ENCODE measurements around the gene NEMP1.
A peak's percentile ranks its signal among the peaks of the same experiment; 100 is the strongest.

GRCh38 chr12:57127101-57127725, 48.6 kb upstream of the NEMP1 start:
- TF ChIP-seq, protein P1, sequence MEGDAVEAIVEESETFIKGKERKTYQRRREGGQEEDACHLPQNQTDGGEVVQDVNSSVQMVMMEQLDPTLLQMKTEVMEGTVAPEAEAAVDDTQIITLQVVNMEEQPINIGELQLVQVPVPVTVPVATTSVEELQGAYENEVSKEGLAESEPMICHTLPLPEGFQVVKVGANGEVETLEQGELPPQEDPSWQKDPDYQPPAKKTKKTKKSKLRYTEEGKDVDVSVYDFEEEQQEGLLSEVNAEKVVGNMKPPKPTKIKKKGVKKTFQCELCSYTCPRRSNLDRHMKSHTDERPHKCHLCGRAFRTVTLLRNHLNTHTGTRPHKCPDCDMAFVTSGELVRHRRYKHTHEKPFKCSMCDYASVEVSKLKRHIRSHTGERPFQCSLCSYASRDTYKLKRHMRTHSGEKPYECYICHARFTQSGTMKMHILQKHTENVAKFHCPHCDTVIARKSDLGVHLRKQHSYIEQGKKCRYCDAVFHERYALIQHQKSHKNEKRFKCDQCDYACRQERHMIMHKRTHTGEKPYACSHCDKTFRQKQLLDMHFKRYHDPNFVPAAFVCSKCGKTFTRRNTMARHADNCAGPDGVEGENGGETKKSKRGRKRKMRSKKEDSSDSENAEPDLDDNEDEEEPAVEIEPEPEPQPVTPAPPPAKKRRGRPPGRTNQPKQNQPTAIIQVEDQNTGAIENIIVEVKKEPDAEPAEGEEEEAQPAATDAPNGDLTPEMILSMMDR (IDR thresholded peaks at IDR 0.05; ENCODE audit: low read depth, low read length, missing input control) = no peak
- TF ChIP-seq GABPA (IDR thresholded peaks at IDR 0.05 in 1 of 2, conservative IDR thresholded peaks at IDR 0.05 in 1 of 2) (no peak), JUND (IDR thresholded peaks at IDR 0.05) (peak; percentile 21 to 36), SP1 (IDR thresholded peaks at IDR 0.05) (peak; percentile 63), TAF1 (conservative IDR thresholded peaks at IDR 0.05) (peak; percentile 15), FOXA1 (IDR thresholded peaks at IDR 0.05) (no peak), RAD21 (IDR thresholded peaks at IDR 0.05) (peak; percentile 61 to 66)
- TF ChIP-seq, protein P2, sequence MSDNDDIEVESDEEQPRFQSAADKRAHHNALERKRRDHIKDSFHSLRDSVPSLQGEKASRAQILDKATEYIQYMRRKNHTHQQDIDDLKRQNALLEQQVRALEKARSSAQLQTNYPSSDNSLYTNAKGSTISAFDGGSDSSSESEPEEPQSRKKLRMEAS (IDR thresholded peaks at IDR 0.05) = peak; percentile 84
- TF ChIP-seq, protein P3, sequence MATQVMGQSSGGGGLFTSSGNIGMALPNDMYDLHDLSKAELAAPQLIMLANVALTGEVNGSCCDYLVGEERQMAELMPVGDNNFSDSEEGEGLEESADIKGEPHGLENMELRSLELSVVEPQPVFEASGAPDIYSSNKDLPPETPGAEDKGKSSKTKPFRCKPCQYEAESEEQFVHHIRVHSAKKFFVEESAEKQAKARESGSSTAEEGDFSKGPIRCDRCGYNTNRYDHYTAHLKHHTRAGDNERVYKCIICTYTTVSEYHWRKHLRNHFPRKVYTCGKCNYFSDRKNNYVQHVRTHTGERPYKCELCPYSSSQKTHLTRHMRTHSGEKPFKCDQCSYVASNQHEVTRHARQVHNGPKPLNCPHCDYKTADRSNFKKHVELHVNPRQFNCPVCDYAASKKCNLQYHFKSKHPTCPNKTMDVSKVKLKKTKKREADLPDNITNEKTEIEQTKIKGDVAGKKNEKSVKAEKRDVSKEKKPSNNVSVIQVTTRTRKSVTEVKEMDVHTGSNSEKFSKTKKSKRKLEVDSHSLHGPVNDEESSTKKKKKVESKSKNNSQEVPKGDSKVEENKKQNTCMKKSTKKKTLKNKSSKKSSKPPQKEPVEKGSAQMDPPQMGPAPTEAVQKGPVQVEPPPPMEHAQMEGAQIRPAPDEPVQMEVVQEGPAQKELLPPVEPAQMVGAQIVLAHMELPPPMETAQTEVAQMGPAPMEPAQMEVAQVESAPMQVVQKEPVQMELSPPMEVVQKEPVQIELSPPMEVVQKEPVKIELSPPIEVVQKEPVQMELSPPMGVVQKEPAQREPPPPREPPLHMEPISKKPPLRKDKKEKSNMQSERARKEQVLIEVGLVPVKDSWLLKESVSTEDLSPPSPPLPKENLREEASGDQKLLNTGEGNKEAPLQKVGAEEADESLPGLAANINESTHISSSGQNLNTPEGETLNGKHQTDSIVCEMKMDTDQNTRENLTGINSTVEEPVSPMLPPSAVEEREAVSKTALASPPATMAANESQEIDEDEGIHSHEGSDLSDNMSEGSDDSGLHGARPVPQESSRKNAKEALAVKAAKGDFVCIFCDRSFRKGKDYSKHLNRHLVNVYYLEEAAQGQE (IDR thresholded peaks at IDR 0.05) = no peak

All from liver (tissue), 3 donors.